GM12801 (cell line): ENCODE measurements around the gene UBAP2.

ENCODE experiments used
- CTCF ChIP-seq: IDR thresholded peaks from one replicate; pipeline ENCODE4 v1.5.1; 2011; ENCODE audit warnings: control low read depth; ENCODE audit not compliant: insufficient read length; ENCODE audit errors: extremely low read depth

The UBAP2 gene

GRCh38 chr9:33956544-33956943, 92.1 kb downstream of the UBAP2 start:
- no peak for TF ChIP-seq CTCF

- no peak for TF ChIP-seq CTCF
Observed at GRCh38 chr9:33952066-33952465, 96.6 kb downstream of the UBAP2 start.

GRCh38 chr9:33950371-33950770, 98.3 kb downstream of the UBAP2 start:
- TF ChIP-seq CTCF, result no peak

GRCh38 chr9:33946779-33947535, 101.7 kb downstream of the UBAP2 start:
- TF ChIP-seq CTCF, result no peak

- TF ChIP-seq CTCF, result no peak
Observed at GRCh38 chr9:33943389-33943788, 105.3 kb downstream of the UBAP2 start.

- TF ChIP-seq CTCF, result no peak
Observed at GRCh38 chr9:33942471-33943083, 106.1 kb downstream of the UBAP2 start.

GRCh38 chr9:33939924-33940874, 108.5 kb downstream of the UBAP2 start:
- TF ChIP-seq CTCF, result no peak
